GM18868 (cell line): Measurements from ENCODE around the gene TNPO3.
A peak's percentile ranks its signal among the peaks of the same experiment; 100 is the strongest.
"Not testable (repeated sequence)": the region's sequence is repeated elsewhere in the genome, so short reads cannot be mapped to it uniquely, and the experiment has no call there.

Experiments
- ATAC-seq: cut with Tn5 transposase; IDR thresholded peaks from one replicate; pipeline ENCODE4 v1.9.1; 2021; ENCODE audit warnings: mild to moderate bottlenecking, moderate library complexity; ENCODE audit not compliant: unreplicated experiment

Gene TNPO3

GRCh38 chr7:129017933-129018538 is 36.9 kb downstream of the TNPO3 start:
- ATAC-seq: peak; percentile 83

- no peak for ATAC-seq
Measured at GRCh38 chr7:129017264-129017663, 37.6 kb downstream of the TNPO3 start.

DNA sequence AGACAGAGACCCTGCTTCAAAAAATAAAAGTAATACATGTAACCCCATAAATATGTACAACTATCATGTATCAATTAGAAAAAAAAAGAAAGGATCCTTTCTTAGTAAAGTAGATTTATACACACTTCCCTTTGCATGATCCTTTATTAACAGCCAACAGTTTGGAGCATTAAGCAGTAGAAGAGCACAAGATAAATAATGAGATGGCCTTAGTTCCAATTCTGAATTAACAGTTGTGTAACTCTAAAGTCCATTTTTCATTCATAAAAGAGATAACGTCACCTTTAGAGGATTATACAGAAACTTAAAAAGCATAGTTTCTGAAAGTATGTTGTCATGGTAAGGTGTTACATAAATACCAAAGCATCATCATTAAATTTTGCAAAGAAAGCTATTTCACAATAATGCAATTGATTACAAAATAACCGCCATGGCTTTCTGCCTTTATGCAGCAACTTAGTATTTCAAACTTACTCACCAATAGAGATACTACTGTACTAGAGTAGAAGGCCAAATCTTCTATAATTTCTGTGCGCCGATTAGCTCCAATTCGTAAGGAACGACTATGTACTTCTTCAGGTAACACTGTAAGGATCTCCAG is 40.3 kb downstream of the TNPO3 start:
- no peak for ATAC-seq

- ATAC-seq: no peak
Measured at GRCh38 chr7:129013048-129013724, 41.7 kb downstream of the TNPO3 start.

DNA sequence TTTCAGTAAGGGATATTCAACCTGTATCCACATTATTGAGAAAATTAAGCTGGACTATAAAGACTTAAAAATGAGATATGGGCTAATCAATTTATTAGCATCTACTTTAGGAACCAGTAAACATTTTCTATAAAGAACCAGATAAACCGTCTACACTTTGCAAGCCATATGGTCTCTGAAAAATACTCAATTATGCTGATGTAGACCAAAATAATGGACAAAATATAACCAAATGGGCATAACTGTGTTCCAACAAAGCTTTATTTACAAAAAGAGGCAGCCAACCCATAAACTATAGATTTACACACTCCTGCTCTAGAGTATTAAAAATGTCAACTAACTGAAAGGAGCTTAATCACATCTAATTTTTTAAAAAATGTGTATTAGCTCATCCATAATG is 42.3 kb downstream of the TNPO3 start:
- no peak for ATAC-seq

GRCh38 chr7:129010075-129010474 is 44.8 kb downstream of the TNPO3 start:
- no peak for ATAC-seq

DNA sequence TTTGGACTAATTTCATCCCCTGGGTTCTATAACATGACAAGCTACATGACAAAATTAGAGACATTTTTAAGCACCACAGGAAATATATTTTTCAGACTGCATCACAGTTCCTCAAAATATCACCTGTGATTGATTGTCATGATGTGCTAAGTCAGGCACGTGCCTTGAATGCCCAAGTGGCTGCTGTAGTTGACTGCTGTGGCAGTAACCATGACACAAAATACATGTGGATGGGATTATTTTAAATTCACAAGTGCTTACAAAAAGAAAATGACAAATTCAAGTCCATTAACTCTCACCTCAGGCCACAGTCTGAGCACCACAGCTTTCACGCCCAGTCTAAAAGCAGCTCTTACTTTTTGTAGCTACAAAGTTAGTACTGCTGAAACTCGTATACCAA is 45.5 kb downstream of the TNPO3 start:
- ATAC-seq: peak; percentile 80

DNA sequence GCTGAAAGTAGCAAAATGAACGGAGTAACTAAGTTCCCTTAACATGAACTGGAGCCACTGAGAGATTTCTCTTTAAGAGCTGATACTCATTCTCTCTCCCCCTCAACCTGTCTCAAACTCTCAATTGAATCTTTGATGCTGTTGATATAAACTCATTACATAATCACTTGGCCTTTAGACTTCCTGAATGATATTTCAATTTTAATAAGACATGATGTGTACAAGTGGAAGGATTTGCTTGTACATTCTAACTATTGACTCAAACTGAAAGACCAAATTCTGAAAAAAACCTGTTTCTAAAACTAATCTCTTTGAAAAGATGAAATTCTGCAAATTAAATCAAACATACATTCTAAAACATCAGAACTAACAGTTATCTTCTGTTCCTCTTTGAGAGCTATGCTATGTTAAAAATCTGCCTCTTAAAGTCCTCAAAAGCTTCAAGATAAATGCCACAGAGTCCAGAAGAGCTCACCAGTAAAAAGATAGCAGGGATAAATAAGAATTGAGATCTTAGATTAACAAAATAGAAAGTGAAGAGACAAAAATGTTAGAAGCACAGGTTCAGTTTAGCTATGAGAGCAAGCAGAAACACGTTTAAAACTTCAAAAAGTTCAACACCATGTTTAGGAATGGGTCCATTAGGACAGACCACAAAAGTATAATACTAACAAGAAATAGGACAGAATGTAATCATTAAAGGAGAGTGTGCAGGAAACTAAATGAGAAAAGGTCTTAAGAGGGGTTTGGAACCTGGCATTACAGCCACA is 46.1 kb downstream of the TNPO3 start:
- peak; percentile 32 for ATAC-seq

DNA sequence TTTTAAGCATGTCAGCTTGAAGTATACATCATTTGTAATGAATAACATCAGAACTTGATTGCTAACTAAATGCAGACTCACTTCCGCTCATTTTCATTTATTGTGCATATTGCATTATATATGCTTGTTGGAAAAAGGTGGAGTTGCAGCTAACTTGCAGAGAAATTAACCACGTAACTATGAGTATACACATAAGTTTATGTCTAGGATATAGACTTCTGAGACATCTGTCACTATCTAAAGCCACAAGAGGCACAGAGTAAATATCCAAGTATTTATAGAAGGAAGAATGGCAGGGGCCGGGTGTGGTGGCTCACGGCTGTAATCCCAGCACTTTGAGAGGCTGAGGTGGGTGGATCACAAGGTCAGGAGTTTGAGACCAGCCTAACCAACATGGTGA is 47.3 kb downstream of the TNPO3 start:
- ATAC-seq: no peak

DNA sequence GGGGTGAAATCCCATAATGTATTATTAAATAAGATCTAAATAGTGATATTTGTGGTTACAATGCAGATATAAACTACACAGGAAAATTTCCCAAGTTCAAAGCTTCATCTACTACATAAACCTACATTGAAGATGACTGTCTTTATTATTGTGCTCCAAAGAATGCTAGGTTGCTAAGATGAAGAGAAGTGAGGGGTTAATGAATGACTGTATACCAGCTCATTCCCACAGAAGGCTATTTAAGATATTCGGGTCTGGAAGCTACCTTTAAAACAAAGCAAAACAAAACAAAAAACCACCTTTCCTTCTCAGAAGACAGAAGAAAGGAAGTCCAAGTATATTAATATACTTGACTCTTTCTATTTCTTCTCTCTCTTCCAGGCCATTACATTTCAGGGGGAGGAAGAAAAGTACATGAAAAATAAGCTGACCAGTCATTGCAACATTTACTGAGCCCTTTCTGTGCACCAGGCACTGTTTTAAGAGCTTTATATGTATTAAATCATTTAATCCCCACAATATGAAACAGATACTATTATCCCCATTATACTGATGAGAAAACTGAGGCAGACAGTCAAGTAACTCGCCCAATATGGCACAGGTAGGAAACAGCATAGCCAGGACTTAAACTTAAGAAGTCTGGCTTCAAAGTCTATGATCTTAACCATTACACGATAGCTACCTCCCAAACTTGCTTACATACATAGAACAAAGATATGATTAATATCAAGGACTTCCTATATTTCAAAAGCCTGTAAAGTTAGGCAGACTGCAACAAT is 48.1 kb downstream of the TNPO3 start:
- ATAC-seq: no peak

DNA sequence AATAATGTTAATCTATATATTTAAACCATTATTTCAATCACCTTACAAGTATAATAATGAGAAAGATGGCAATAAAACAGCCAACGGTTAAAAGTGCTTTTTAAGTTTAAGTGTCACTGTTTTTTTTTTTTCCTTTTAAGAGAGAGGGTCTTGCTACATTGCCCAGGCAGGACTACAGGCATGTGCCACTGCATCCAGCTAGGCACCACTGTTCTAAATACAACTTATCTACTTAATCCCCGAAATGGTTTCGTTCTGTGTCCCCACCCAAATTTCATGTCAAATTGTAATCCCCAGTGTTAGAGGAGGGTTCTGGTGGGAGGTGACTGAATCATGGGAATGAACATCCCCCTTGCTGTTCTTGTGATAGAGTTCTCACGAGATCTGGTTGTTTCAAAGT is 49.7 kb downstream of the TNPO3 start:
- ATAC-seq: no peak

DNA sequence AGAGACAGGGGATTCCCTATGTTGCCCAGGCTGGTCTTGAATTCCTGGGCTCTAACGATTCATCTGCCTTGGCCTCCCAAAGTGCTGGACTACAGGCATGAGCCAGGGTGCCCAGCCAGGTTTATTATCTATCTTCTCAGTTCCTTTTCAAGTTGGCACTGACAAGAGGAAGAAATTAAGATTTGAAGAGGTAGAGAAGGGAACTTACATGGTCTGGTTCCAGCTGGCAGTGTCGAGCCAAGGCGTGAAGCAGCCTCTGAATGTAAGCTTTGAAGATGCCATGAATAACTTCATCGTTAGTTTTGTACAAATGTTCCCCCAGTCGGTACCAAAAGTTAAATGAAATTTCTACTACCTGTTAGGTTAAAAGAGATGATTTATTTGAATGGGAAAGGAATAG is 57.7 kb downstream of the TNPO3 start:
- no peak for ATAC-seq

DNA sequence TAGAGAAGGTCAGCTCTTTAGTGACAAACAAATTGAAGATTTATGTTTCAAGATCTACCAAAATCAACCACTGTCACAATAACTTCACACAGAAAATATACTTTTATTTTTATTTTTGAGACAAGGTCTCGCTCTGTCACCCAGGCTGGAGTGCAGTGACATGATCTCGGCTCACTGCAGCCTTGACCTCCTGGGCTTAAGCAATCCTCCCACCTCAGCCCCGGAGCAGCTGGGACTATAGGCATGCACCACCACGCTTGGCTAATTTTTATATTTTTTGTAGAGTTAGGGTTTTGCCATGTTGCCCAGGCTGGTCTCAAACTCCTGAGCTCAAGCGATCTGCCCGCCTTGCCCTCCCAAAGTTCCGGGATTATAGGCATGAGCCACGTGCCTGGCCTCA is 60.4 kb downstream of the TNPO3 start:
- ATAC-seq: not testable (repeated sequence)

DNA sequence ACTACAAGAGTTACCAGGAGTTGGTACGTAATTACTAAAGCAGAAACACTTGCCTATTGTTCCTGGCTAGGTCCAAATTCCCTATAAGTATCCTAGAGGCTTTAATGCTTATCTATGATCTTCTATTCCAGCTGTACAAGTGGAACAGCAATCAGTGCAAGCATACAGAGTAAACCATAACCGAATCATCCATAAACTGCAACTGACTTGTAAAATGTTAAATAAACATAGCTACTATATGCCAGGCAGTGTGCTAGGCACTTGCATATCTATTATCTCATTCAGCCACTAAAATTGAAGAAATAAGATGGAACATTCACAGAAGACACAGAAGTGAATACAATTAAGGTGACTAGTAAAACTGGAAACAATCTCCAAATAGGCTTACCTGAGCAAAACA is 61.5 kb downstream of the TNPO3 start:
- ATAC-seq: no peak

DNA sequence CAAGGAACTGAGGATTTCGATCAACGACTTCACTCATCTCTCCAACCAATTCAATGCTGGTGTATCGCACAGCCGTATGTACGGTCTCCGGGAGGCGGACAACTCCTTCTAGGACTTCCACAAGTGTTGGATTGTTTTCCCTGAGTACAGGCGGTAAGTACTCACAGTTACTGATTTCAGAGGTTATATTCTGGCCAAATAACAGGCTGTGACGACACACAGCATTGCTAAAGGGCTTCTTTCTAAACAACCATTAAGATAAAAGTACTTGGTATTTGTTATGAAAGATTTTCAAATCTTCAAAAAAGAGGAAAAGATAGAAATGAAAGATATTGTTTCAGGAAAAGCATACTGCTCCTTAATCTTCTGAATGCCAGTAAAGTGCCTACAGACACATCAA is 65.0 kb downstream of the TNPO3 start:
- ATAC-seq: no peak

DNA sequence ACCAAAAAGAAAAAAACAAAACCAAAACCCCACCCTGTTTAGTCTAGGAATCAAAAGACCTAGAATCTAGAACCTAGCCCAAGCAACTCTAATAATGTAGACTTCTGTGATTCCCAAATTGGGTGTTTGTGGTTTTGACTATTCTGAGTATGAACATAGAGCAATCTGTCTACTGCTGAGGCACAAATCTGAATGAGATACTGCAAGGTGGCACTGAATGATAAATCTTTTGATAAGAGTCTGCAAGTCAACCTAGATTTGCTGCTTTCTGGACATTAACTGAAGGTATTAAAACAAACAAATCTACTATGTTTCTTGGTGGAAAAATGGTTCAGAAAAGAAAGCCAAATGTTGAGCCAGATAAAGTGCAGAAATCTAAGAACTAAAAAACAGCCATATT is 66.5 kb downstream of the TNPO3 start:
- ATAC-seq: no peak

- no peak for ATAC-seq
Measured at GRCh38 chr7:128986609-128987008, 68.3 kb downstream of the TNPO3 start.

DNA sequence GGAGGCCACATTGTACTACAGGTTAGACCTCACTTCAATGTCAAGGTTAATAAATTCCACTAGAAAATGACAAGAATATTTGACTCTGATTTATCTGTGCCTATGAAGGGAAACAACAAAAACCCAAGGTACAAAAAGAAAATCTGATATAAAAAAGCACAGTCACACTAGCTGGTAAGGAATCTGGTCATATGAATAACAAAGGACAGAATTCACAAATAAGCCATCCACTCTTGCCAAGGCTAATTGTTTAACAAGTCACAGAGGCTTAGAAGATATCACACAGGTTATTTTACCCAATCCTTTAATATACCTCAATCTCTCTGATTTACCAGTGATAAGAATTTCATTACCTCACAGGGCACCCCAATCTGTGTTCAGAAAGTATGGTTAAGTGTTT is 69.3 kb downstream of the TNPO3 start:
- ATAC-seq: no peak

GRCh38 chr7:128982105-128982504 is 72.8 kb downstream of the TNPO3 start:
- ATAC-seq: no peak

DNA sequence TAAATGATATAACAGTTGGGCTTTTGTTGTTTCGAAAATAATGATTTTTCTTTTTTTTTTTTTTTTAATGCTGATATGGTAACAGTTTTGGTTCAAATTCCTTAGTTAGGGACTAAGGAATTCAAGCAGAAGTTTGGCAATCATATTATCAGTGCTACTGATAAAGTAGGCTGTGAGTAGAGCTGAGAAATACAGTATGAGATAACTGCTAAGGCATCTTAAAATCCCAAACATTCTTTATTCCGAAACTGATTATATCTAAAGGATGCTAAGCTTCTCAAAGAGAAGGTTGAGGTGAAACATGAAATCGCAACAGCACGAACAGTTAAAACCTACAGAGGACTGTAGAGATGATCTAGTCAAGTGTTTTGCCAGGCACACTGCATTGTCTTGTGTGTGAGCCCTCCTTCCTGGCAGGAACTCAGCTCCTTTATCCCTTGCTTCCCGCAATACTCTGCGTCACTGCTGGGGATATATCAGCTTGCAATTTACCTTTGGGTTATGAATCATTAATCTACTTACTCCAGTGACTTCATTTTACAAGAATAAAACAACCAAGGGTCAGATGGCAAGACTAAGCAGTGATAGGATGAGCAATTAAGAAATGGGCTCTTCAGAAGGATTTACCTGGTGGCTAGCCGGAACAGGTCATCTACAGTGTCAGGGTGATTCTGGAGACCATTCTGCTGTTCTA is 80.5 kb downstream of the TNPO3 start:
- ATAC-seq: no peak
